ENCODE measurements around the gene MB. TPM values are rescaled to one million over a fixed set of nuclear protein-coding genes. Genes with fewer than 3 reads are reported as not detected.

The MB gene
- total RNA-seq, 6 experiments from 2014 or later: 0.61 to 10.2 (median 1.3) TPM

DNA sequence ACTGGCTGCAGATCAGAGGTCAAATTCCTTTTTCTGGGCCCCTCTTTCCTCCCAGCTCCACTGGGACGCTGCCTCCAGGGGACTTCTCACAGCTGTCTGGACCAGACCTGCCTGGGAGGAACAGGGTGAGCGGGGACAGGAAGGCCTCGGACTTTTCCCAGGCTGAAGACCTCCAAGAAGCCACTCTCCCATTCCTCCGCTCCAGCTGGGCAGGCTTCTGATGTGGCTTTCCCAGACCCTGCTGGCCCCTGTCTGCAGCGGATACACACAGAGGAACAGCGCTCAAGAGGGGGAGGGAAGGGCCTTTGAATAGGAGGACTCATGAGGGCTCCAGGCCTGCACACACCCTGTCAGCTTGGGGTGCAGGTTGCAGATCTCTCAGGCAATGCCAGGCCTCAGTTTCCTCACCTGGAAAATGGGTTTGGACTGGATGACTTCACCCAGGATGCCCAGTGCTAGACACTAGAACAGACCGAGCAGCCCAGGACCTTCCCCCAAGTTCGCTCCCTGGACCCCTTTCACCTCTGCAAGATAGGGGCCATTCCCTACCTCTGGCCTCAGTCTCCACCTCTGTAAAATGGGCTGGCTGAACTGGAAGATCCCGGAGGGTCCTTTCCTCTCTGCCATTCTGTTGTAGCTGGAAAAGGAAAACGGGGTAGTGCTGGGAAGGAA lies 36.6 kb downstream of the MB start:
- intact Hi-C loops (cut with DNase I): loop anchor here (5.0 kb wide), 2 partner anchors 148 to 228 kb away; no protein-coding TSS in a partner anchor

DNA sequence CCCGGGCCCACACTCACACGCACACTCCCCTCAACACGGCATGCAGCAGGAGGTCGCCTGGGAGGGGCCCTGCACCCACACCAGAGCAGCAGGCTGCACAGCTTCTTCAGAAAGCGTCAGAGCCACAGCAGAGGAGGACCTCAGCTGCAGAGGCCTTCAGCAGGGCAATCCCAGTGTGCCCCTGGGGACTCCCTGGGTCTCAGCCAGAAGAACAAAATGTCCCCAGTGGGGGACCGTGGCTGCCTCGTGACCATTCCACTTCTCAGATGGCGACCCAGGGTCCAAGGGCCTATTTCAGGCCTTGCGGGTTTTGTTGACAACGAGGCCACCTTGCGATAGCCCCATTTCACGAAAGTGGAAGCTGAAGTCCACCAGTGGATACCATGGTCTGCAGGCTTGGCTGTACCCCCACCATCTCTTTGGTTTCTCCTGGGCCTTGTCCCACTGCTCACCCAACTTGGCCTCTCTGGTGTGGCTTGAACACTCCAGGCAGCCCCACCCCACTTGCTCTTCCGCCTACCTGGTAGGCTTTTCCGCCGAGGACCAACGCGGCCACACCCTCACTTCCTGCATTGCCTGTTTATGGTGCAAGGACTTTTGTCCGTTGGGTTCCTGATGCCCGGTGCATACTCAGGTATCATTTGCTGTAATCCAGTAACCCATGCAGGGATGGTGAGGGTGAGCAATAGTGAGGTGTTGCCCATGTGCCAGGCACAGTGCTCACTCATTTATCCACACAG lies 38.1 kb downstream of the MB start:
- H3K36me3 ChIP-seq: no peaks in the 10 kb centered on the region
- 71% methylated on average over 7 of the region's 19 CpGs for WGBS (ENCODE audit: insufficient coverage, low coverage, low lambda C conversion rate, missing lambda C conversion rate)

More for the DNA sequence above, 36.6 kb downstream of the MB start:
- DNase-seq (no peak), ATAC-seq (no peak)
- no peaks in the 10 kb centered on the region for H3K9me3 ChIP-seq
- no peaks in the 10 kb centered on the region for H3K36me3 ChIP-seq
- H3K4me3 ChIP-seq: no peak overlapping the region
- H3K4me1 ChIP-seq: no peaks in the 10 kb centered on the region
- no peaks in the 10 kb centered on the region for H3K27me3 ChIP-seq
- TF ChIP-seq, protein P1, sequence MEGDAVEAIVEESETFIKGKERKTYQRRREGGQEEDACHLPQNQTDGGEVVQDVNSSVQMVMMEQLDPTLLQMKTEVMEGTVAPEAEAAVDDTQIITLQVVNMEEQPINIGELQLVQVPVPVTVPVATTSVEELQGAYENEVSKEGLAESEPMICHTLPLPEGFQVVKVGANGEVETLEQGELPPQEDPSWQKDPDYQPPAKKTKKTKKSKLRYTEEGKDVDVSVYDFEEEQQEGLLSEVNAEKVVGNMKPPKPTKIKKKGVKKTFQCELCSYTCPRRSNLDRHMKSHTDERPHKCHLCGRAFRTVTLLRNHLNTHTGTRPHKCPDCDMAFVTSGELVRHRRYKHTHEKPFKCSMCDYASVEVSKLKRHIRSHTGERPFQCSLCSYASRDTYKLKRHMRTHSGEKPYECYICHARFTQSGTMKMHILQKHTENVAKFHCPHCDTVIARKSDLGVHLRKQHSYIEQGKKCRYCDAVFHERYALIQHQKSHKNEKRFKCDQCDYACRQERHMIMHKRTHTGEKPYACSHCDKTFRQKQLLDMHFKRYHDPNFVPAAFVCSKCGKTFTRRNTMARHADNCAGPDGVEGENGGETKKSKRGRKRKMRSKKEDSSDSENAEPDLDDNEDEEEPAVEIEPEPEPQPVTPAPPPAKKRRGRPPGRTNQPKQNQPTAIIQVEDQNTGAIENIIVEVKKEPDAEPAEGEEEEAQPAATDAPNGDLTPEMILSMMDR (IDR thresholded peaks at IDR 0.05): no peak
- TF ChIP-seq POLR2A (IDR thresholded peaks at IDR 0.05): no peak
- WGBS (ENCODE audit: insufficient coverage, low coverage, low lambda C conversion rate, missing lambda C conversion rate): 50% methylated on average over 1 of the region's 10 CpGs
- no peak overlapping the region for H3K27ac ChIP-seq

DNA sequence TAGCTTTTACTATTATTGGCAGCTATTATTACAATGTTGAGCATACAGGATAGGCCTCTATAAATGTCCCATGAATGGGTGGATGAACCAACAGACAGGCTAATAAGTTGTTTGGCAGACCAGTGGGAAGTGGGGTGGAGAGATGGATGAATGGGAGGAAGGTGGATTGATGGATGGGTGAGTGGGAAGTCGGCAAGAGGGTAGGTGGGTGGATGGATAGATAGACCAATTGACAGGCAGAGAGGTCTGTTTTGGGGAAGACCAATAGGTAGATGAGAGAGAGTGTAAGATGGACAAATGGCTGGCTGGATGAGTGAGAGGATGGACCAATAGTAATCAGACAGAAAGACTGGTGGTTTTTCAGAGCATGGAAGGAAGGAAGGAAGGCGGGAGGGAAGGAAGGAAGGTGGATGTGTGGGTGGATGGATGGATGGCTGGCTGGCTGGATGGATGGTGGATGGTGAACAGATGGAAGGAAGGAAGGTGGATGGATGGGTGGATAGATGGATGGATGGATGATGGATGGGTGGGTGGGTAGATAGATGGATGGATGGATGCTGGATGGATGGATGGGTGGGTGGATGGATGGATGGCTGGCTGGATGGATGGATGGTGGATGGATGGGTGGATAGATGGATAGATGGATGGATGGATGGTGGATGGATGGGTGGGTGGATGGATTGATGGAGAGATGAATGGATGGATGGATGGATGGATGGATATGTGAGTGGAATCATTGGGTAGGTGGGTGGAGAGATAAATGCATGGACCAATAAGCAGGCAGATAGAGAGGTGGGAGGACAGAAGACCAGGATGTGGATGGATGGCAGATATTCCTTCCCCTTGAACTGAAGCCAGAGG lies 39.1 kb downstream of the MB start:
- TF ChIP-seq, protein P1 (IDR thresholded peaks at IDR 0.05): no peak
- no peak for TF ChIP-seq POLR2A (IDR thresholded peaks at IDR 0.05)
- H3K27me3 ChIP-seq: no peaks in the 10 kb centered on the region
- DNase-seq (no peak), ATAC-seq (no peak)
- no peaks in the 10 kb centered on the region for H3K9me3 ChIP-seq
- WGBS (ENCODE audit: insufficient coverage, low coverage, low lambda C conversion rate, missing lambda C conversion rate): 75% methylated on average over 2 of the region's 2 CpGs
- intact Hi-C loops (cut with DNase I): loop anchor here in 1 of 2 donors (10.0 kb wide), 1 partner anchor 233 kb away; no protein-coding TSS in a partner anchor
- no peak overlapping the region for H3K27ac ChIP-seq
- no peak overlapping the region for H3K4me3 ChIP-seq
- H3K36me3 ChIP-seq: no peaks in the 10 kb centered on the region
- no peaks in the 10 kb centered on the region for H3K4me1 ChIP-seq

More for the DNA sequence above, 38.1 kb downstream of the MB start:
- TF ChIP-seq POLR2A (IDR thresholded peaks at IDR 0.05): no peak
- TF ChIP-seq, protein P1 (IDR thresholded peaks at IDR 0.05): no peak
- Histone ChIP-seq H3K4me1 (no peaks in the 10 kb centered on the region), H3K27ac (no peak overlapping the region), H3K9me3 (no peaks in the 10 kb centered on the region), H3K27me3 (no peaks in the 10 kb centered on the region), H3K4me3 (no peak overlapping the region)
- no peak for DNase-seq
- intact Hi-C loops (cut with DNase I): loop anchor here in 1 of 2 donors (10.0 kb wide), 1 partner anchor 234 kb away; no protein-coding TSS in a partner anchor
- no peak for ATAC-seq

DNA sequence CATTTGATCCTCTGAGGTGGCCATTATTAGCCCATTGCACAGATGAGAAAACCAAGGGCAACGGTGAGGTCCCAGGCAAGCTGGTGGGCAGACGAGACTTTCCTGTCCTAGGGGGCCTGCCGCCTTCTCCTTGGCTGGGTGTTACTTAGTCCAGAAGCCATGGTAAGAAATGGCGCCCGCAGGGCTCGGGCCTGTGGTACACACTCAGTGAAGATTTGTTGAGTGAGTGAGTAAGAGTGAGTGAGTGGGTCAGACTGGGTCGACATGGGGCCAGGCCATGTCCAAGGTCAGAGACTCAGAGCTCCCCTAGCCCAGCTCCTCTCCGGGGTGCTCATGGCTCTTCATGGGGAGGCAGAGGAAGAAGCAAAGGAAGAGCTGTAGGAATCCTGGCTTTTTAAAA lies 40.5 kb downstream of the MB start:
- intact Hi-C loops (cut with DNase I): loop anchor here in 1 of 2 donors (10.0 kb wide), 1 partner anchor 232 kb away; no protein-coding TSS in a partner anchor
- no peak for DNase-seq
- Histone ChIP-seq H3K4me1 (no peaks in the 10 kb centered on the region), H3K27ac (no peak overlapping the region), H3K9me3 (no peaks in the 10 kb centered on the region), H3K27me3 (no peaks in the 10 kb centered on the region), H3K4me3 (no peak overlapping the region), H3K36me3 (no peaks in the 10 kb centered on the region)
- WGBS (ENCODE audit: insufficient coverage, low coverage, low lambda C conversion rate, missing lambda C conversion rate): 60% methylated on average over 4 of the region's 8 CpGs
- TF ChIP-seq, protein P1 (IDR thresholded peaks at IDR 0.05): no peak
- TF ChIP-seq POLR2A (IDR thresholded peaks at IDR 0.05): no peak
- no peak for ATAC-seq

Measured in right lobe of liver (tissue), 6 donors.